ENCODE data around the gene ZMAT5. TPM values are rescaled to one million over a fixed set of nuclear protein-coding genes. Genes with fewer than 3 reads are reported as not detected.

ZMAT5 gene
- total RNA-seq, 1 experiment from 2014 or later = 16.0 TPM

DNA sequence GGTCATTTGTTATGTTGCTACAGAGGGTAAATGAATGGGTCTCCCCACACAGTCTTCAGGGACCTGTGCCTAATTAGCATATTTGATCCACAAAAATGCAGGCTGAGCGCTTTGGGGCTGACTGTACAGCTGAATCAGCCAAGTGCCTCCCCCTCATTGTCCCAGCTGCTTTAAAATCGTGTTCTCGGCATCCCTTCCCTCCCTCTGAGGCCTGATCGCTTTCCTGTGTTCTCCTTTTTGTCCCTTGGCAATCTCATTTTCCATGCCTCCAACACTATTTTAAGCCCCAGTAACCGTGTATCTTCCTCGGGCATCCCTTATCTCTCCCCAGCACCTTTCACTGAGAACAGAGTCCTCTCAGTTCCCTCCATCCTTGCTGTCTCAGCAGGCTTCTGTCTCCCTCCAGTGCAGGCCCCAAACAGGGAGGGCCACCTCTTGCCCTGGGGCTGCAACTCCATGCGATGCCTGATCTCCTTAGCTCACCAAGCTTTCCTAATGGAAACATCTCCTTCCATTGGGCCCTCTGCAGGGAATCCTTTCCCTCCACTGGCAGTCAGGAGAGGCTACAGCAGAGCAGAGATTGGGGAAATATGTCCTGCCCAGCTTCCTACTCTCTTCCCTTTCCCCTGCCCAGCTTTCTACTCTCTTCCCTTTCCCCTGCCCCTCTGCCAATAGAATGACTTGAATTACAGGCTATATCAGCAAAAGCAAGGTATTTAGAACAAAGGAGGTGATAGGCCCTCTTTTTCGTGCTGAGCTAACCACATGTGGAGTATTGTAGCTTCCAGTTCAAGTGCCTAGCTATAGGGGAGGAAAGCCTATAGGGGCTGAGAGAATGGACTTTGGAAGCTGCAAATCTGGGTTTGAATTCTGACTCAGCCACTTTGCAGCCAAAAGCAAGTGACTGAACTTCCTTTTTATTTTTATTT is 14.2 kb upstream of the ZMAT5 start:
- Histone ChIP-seq H3K36me3 (ENCODE audit: control insufficient read depth in 1 of 2, insufficient read depth in 2 of 2, low read length in 2 of 2) (no peaks in the 10 kb centered on the region), H2AFZ (ENCODE audit: low read depth, low read length, poor library complexity, severe bottlenecking) (no peak overlapping the region), H3K4me1 (ENCODE audit: control insufficient read depth in 1 of 2, insufficient read depth in 2 of 2, low read length in 2 of 2) (peaks cover 11 to 38% of the 10 kb centered on the region in 2 experiments), H3K9me2 (ENCODE audit: insufficient read depth) (no peaks in the 10 kb centered on the region), H3K27me3 (ENCODE audit: insufficient read depth, low read length) (no peaks in the 10 kb centered on the region), H3K4me3 (replicated peaks in 1 of 2; ENCODE audit: low read depth in 1 of 2, low read length in 2 of 2) (no peak overlapping the region), H3K79me2 (ENCODE audit: insufficient read depth, low read length) (no peaks in the 10 kb centered on the region), H3K27ac (ENCODE audit: low read depth, low read length) (no peak overlapping the region), H3K9me3 (ENCODE audit: control insufficient read depth in 1 of 2, insufficient read depth in 1 of 2, low read depth in 1 of 2, low read length in 2 of 2) (no peaks in the 10 kb centered on the region), H3K4me2 (ENCODE audit: low read length) (peak overlapping the region; percentile 43), H4K20me1 (ENCODE audit: insufficient read depth) (no peaks in the 10 kb centered on the region), H3K9ac (ENCODE audit: low read length) (0 out of 2 replicates have a peak overlapping the region, but pooled peaks have one; percentile 8)
- POLR2A ChIA-PET = interaction anchor here (0.7 kb wide), 1 partner anchor 11 kb away, joined by 3 read pairs; no protein-coding TSS in a partner anchor
- TF ChIP-seq FOSL1 (IDR thresholded peaks at IDR 0.05; ENCODE audit: low read depth) = no peak
- TF ChIP-seq RAD21 (IDR thresholded peaks at IDR 0.05; ENCODE audit: low read depth) = no peak
- no peak for TF ChIP-seq ZNF274 (IDR thresholded peaks at IDR 0.05; ENCODE audit: low read depth, low read length)
- no peak for TF ChIP-seq YY1 (IDR thresholded peaks at IDR 0.05; ENCODE audit: extremely low read depth, insufficient replicate concordance, low read depth, low read length)
- no peak for TF ChIP-seq ZFX (IDR thresholded peaks at IDR 0.05)
- no peak for TF ChIP-seq EZH2 (IDR thresholded peaks at IDR 0.05)
- no peak for TF ChIP-seq SIN3A (IDR thresholded peaks at IDR 0.05; ENCODE audit: low read depth)
- TF ChIP-seq, protein P1, sequence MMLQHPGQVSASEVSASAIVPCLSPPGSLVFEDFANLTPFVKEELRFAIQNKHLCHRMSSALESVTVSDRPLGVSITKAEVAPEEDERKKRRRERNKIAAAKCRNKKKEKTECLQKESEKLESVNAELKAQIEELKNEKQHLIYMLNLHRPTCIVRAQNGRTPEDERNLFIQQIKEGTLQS (IDR thresholded peaks at IDR 0.05) = no peak
- TF ChIP-seq CBX3 (IDR thresholded peaks at IDR 0.05; ENCODE audit: low read depth) = no peak
- TF ChIP-seq EZH2phosphoT487 (IDR thresholded peaks at IDR 0.05; ENCODE audit: borderline replicate concordance) = no peak
- no peak for TF ChIP-seq POLR2A (IDR thresholded peaks at IDR 0.05; ENCODE audit: borderline replicate concordance, extremely low read depth, insufficient read depth, insufficient read length)
- TF ChIP-seq ELF1 (IDR thresholded peaks at IDR 0.05; ENCODE audit: borderline replicate concordance, low read depth) = no peak
- TF ChIP-seq POLR2AphosphoS5 (IDR thresholded peaks at IDR 0.05; ENCODE audit: low read depth, low read length) = no peak
- TF ChIP-seq SP1 (IDR thresholded peaks at IDR 0.05; ENCODE audit: low read depth) = no peak
- TF ChIP-seq, protein P2, sequence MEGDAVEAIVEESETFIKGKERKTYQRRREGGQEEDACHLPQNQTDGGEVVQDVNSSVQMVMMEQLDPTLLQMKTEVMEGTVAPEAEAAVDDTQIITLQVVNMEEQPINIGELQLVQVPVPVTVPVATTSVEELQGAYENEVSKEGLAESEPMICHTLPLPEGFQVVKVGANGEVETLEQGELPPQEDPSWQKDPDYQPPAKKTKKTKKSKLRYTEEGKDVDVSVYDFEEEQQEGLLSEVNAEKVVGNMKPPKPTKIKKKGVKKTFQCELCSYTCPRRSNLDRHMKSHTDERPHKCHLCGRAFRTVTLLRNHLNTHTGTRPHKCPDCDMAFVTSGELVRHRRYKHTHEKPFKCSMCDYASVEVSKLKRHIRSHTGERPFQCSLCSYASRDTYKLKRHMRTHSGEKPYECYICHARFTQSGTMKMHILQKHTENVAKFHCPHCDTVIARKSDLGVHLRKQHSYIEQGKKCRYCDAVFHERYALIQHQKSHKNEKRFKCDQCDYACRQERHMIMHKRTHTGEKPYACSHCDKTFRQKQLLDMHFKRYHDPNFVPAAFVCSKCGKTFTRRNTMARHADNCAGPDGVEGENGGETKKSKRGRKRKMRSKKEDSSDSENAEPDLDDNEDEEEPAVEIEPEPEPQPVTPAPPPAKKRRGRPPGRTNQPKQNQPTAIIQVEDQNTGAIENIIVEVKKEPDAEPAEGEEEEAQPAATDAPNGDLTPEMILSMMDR (IDR thresholded peaks at IDR 0.05 in 2 of 3, conservative IDR thresholded peaks at IDR 0.05 in 1 of 3; ENCODE audit: borderline replicate concordance in 1 of 3, insufficient read depth in 1 of 3, low read depth in 2 of 3, low read length in 2 of 3) = no peak
- TF ChIP-seq, protein P3, sequence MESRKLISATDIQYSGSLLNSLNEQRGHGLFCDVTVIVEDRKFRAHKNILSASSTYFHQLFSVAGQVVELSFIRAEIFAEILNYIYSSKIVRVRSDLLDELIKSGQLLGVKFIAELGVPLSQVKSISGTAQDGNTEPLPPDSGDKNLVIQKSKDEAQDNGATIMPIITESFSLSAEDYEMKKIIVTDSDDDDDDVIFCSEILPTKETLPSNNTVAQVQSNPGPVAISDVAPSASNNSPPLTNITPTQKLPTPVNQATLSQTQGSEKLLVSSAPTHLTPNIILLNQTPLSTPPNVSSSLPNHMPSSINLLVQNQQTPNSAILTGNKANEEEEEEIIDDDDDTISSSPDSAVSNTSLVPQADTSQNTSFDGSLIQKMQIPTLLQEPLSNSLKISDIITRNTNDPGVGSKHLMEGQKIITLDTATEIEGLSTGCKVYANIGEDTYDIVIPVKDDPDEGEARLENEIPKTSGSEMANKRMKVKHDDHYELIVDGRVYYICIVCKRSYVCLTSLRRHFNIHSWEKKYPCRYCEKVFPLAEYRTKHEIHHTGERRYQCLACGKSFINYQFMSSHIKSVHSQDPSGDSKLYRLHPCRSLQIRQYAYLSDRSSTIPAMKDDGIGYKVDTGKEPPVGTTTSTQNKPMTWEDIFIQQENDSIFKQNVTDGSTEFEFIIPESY (IDR thresholded peaks at IDR 0.05; ENCODE audit: extremely low read depth, insufficient replicate concordance, low read length) = no peak
- ATAC-seq (peak; percentile 37), DNase-seq (ENCODE audit: low read depth, low spot score) (no peak)
- CTCF ChIA-PET = interaction anchor here (0.7 kb wide), 1 partner anchor 8 kb away, joined by 3 read pairs; no protein-coding TSS in a partner anchor
- RAD21 ChIA-PET (ENCODE audit: low non-redundant PET in 1 of 2, low total read pairs in 2 of 2, uncharacterized antibody in 2 of 2, unreplicated experiment in 2 of 2) = no interaction called here
- intact Hi-C loops (cut with micrococcal nuclease) = no loop called here
- BruUV-seq (replicated peaks) = no TSS peak
